Measurements from ENCODE around the gene SLC9A7.

GRCh38 chrX:46575586-46575985 lies 183.3 kb downstream of the SLC9A7 start:
- no peak for TF ChIP-seq POLR2A (IDR thresholded peaks at IDR 0.05; ENCODE audit: insufficient read depth in 1 of 2, low read depth in 2 of 2, low read length in 2 of 2)
- no peak for TF ChIP-seq YY1 (IDR thresholded peaks at IDR 0.05; ENCODE audit: insufficient read depth, insufficient replicate concordance, low read depth, low read length)
- no peak for TF ChIP-seq ZNF574 (CRISPR knock-in tag; IDR thresholded peaks at IDR 0.05)
- no peak for TF ChIP-seq PCBP2 (optimal IDR thresholded peaks at IDR 0.05; ENCODE audit: low read depth, low read length, poor library complexity, severe bottlenecking)
- TF ChIP-seq ZHX1 (CRISPR knock-in tag; IDR thresholded peaks at IDR 0.05; ENCODE audit: low read depth): no peak
- no peak for TF ChIP-seq RBFOX2 (IDR thresholded peaks at IDR 0.05; ENCODE audit: low read depth, low read length)

Data from HepG2 (cell line).